ENCODE measurements around the gene WNT3.

- TF ChIP-seq, protein P1, sequence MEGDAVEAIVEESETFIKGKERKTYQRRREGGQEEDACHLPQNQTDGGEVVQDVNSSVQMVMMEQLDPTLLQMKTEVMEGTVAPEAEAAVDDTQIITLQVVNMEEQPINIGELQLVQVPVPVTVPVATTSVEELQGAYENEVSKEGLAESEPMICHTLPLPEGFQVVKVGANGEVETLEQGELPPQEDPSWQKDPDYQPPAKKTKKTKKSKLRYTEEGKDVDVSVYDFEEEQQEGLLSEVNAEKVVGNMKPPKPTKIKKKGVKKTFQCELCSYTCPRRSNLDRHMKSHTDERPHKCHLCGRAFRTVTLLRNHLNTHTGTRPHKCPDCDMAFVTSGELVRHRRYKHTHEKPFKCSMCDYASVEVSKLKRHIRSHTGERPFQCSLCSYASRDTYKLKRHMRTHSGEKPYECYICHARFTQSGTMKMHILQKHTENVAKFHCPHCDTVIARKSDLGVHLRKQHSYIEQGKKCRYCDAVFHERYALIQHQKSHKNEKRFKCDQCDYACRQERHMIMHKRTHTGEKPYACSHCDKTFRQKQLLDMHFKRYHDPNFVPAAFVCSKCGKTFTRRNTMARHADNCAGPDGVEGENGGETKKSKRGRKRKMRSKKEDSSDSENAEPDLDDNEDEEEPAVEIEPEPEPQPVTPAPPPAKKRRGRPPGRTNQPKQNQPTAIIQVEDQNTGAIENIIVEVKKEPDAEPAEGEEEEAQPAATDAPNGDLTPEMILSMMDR (IDR thresholded peaks at IDR 0.05 in 2 of 3, conservative IDR thresholded peaks at IDR 0.05 in 1 of 3; ENCODE audit: control insufficient read depth in 2 of 3, extremely low read depth in 1 of 3, insufficient read depth in 1 of 3, low read depth in 3 of 3, low read length in 3 of 3), result no peak
- TF ChIP-seq CHD2 (IDR thresholded peaks at IDR 0.05; ENCODE audit: borderline replicate concordance, low read depth, low read length) (no peak), JUND (IDR thresholded peaks at IDR 0.05; ENCODE audit: low read depth, low read length) (no peak), ESRRA (IDR thresholded peaks at IDR 0.05; ENCODE audit: low read length) (no peak), ZNF274 (IDR thresholded peaks at IDR 0.05; ENCODE audit: insufficient read depth, insufficient read length) (no peak), KDM1A (IDR thresholded peaks at IDR 0.05; ENCODE audit: borderline replicate concordance) (no peak)
Observed at GRCh38 chr17:46739982-46740381, 78.5 kb downstream of the WNT3 start.

Data from GM12878 (cell line).